ENCODE results near the gene FGR. TPM values are rescaled to one million over a fixed set of nuclear protein-coding genes. Genes with fewer than 3 reads are reported as not detected.
A peak's percentile ranks its signal among the peaks of the same experiment; 100 is the strongest.

The FGR gene
- total and polyA plus RNA-seq, 2 of the 13 experiments (the other 11 are each of a cell fraction or from before 2014, with no cell fraction given) = not detected

DNA sequence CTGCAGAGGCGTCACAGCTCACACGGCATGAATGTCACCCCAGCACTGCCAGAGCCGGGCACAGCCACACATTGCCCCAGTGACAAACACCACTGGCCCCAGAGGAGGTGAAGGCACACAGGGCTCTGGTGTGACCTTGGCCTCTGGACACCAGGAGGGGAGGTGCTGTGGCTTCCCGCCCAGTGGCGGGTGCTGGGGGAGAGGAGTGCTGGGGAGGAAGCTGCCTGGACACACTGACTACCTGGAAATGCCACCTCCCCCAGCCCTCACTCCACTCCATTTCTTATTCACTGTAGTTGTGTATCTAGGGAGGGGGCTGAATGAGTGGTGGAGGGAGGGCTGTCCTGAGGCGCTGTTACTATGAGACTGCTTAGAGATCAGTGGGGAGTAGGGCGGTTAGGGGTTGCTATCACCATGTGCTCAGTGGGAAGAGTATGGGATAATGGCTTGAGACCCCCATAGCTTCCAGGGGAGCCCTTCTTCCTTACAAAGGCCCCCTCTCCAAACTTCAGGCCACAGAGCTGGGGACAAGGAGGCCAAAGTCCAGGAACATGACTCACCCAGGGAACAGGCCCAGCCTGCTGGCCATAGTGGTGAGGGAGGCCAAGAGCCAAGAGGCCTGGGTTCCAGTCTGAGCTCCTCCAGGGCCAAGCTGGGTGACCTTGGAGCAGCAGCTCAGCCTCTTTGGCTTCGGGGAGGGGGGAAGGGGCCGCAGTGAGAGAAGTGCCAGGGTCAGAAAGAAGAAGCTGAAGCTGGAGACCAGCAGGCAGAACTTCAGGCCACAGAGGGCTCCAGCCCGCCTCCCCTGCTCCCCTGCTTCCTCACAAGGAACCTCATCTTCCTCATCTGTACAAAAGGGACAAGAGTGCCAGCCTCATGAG lies 71.2 kb downstream of the FGR start (continued):
- TF ChIP-seq ZNF317 (CRISPR knock-in tag; IDR thresholded peaks at IDR 0.05) (no peak), SALL2 (CRISPR knock-in tag; IDR thresholded peaks at IDR 0.05) (peak; percentile 95), SMAD1 (CRISPR knock-in tag; IDR thresholded peaks at IDR 0.05; ENCODE audit: borderline replicate concordance, low read depth) (no peak), SAP130 (CRISPR knock-in tag; IDR thresholded peaks at IDR 0.05; ENCODE audit: low read depth) (peak; percentile 96), SIX1 (CRISPR knock-in tag; IDR thresholded peaks at IDR 0.05; ENCODE audit: borderline replicate concordance) (peak; percentile 52; the same call in 1 of the 2 replicates), ZNF773 (CRISPR knock-in tag; IDR thresholded peaks at IDR 0.05; ENCODE audit: borderline replicate concordance) (no peak), MAFK (conservative IDR thresholded peaks at IDR 0.05 in 1 of 2, IDR thresholded peaks at IDR 0.05 in 1 of 2; ENCODE audit: low read length in 2 of 2) (no peak), TSC22D2 (CRISPR knock-in tag; IDR thresholded peaks at IDR 0.05; ENCODE audit: borderline replicate concordance) (peak; percentile 87; the same call in 1 of the 2 replicates), ZNF331 (CRISPR knock-in tag; IDR thresholded peaks at IDR 0.05) (peak; percentile 90), ZKSCAN5 (CRISPR knock-in tag; IDR thresholded peaks at IDR 0.05) (peak; percentile 97), ZNF792 (CRISPR knock-in tag; IDR thresholded peaks at IDR 0.05) (peak; percentile 96), ARID2 (CRISPR knock-in tag; IDR thresholded peaks at IDR 0.05; ENCODE audit: borderline replicate concordance) (peak; percentile 60; the same call in 1 of the 2 replicates), TBL1XR1 (IDR thresholded peaks at IDR 0.05; ENCODE audit: borderline replicate concordance, low read length, partially characterized antibody) (peak; percentile 42), ZNF224 (CRISPR knock-in tag; IDR thresholded peaks at IDR 0.05) (peak; percentile 64; the same call in 1 of the 2 replicates)
- TF ChIP-seq, protein P1, sequence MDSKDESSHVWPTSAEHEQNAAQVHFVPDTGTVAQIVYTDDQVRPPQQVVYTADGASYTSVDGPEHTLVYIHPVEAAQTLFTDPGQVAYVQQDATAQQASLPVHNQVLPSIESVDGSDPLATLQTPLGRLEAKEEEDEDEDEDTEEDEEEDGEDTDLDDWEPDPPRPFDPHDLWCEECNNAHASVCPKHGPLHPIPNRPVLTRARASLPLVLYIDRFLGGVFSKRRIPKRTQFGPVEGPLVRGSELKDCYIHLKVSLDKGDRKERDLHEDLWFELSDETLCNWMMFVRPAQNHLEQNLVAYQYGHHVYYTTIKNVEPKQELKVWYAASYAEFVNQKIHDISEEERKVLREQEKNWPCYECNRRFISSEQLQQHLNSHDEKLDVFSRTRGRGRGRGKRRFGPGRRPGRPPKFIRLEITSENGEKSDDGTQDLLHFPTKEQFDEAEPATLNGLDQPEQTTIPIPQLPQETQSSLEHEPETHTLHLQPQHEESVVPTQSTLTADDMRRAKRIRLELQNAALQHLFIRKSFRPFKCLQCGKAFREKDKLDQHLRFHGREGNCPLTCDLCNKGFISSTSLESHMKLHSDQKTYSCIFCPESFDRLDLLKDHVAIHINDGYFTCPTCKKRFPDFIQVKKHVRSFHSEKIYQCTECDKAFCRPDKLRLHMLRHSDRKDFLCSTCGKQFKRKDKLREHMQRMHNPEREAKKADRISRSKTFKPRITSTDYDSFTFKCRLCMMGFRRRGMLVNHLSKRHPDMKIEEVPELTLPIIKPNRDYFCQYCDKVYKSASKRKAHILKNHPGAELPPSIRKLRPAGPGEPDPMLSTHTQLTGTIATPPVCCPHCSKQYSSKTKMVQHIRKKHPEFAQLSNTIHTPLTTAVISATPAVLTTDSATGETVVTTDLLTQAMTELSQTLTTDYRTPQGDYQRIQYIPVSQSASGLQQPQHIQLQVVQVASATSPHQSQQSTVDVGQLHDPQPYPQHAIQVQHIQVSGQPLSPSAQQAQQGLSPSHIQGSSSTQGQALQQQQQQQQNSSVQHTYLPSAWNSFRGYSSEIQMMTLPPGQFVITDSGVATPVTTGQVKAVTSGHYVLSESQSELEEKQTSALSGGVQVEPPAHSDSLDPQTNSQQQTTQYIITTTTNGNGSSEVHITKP (CRISPR knock-in tag; IDR thresholded peaks at IDR 0.05; ENCODE audit: low read depth) = peak; percentile 30; the same call in 1 of the 2 replicates
- TF ChIP-seq, protein P2, sequence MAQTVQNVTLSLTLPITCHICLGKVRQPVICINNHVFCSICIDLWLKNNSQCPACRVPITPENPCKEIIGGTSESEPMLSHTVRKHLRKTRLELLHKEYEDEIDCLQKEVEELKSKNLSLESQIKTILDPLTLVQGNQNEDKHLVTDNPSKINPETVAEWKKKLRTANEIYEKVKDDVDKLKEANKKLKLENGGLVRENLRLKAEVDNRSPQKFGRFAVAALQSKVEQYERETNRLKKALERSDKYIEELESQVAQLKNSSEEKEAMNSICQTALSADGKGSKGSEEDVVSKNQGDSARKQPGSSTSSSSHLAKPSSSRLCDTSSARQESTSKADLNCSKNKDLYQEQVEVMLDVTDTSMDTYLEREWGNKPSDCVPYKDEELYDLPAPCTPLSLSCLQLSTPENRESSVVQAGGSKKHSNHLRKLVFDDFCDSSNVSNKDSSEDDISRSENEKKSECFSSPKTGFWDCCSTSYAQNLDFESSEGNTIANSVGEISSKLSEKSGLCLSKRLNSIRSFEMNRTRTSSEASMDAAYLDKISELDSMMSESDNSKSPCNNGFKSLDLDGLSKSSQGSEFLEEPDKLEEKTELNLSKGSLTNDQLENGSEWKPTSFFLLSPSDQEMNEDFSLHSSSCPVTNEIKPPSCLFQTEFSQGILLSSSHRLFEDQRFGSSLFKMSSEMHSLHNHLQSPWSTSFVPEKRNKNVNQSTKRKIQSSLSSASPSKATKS (CRISPR knock-in tag; IDR thresholded peaks at IDR 0.05) = no peak
- TF ChIP-seq, protein P3, sequence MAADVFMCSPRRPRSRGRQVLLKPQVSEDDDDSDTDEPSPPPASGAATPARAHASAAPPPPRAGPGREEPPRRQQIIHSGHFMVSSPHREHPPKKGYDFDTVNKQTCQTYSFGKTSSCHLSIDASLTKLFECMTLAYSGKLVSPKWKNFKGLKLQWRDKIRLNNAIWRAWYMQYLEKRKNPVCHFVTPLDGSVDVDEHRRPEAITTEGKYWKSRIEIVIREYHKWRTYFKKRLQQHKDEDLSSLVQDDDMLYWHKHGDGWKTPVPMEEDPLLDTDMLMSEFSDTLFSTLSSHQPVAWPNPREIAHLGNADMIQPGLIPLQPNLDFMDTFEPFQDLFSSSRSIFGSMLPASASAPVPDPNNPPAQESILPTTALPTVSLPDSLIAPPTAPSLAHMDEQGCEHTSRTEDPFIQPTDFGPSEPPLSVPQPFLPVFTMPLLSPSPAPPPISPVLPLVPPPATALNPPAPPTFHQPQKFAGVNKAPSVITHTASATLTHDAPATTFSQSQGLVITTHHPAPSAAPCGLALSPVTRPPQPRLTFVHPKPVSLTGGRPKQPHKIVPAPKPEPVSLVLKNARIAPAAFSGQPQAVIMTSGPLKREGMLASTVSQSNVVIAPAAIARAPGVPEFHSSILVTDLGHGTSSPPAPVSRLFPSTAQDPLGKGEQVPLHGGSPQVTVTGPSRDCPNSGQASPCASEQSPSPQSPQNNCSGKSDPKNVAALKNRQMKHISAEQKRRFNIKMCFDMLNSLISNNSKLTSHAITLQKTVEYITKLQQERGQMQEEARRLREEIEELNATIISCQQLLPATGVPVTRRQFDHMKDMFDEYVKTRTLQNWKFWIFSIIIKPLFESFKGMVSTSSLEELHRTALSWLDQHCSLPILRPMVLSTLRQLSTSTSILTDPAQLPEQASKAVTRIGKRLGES (CRISPR knock-in tag; IDR thresholded peaks at IDR 0.05; ENCODE audit: borderline replicate concordance) = no peak
- TF ChIP-seq, protein P4, sequence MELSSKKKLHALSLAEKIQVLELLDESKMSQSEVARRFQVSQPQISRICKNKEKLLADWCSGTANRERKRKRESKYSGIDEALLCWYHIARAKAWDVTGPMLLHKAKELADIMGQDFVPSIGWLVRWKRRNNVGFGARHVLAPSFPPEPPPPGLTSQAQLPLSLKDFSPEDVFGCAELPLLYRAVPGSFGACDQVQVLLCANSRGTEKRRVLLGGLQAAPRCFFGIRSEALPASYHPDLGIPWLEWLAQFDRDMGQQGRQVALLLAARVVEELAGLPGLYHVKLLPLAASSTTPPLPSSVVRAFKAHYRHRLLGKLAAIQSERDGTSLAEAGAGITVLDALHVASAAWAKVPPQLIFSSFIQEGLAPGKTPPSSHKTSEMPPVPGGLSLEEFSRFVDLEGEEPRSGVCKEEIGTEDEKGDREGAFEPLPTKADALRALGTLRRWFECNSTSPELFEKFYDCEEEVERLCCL (CRISPR knock-in tag; IDR thresholded peaks at IDR 0.05; ENCODE audit: borderline replicate concordance) = no peak
